Keratinocyte (primary cell): ENCODE data around the gene UBE2K. TPM values are rescaled to one million over a fixed set of nuclear protein-coding genes. Genes with fewer than 3 reads are reported as not detected.

Experiments
- DNase-seq: peaks from one replicate; pipeline ENCODE4 v3.0.0-alpha.2; 2011; ENCODE audit warnings: low read depth, missing footprints, low spot score
- FAIRE-seq: peaks from 2 replicates; lab custom pipeline; 2011; peaks lifted over from hg19 to GRCh38; lab: Jason Lieb, UNC
- H2AFZ ChIP-seq: 2 replicates; pipeline ENCODE4 v1.6.0; 2012; ENCODE audit warnings: low read length, control low read depth, inconsistent platforms; ENCODE audit not compliant: control insufficient read depth
- H3K27ac ChIP-seq: 2 replicates; pipeline ENCODE4 v1.5.1; 2011; ENCODE audit warnings: low read length; ENCODE audit not compliant: control insufficient read depth, insufficient read depth
- H3K27me3 ChIP-seq: 3 replicates; pipeline ENCODE4 v1.6.0; 2011; ENCODE audit warnings: low read length; ENCODE audit not compliant: control insufficient read depth, insufficient read depth; ENCODE audit errors: extremely low read depth
- H3K36me3 ChIP-seq, 2 experiments: 2 replicates in 1 of 2; 3 replicates in 1 of 2; pipeline ENCODE4 v1.5.1; 2011; ENCODE audit warnings: low read length in 2 of 2, mild to moderate bottlenecking in 1 of 2; ENCODE audit not compliant: control insufficient read depth in 2 of 2, insufficient read depth in 2 of 2; ENCODE audit errors: extremely low read depth in 1 of 2
- H3K4me1 ChIP-seq: 3 replicates; pipeline ENCODE4 v1.5.1; 2011; ENCODE audit warnings: low read length; ENCODE audit not compliant: control insufficient read depth, insufficient read depth; ENCODE audit errors: extremely low read depth
- H3K4me2 ChIP-seq: 3 replicates; pipeline ENCODE4 v1.6.0; 2011; ENCODE audit warnings: low read depth, low read length; ENCODE audit not compliant: control insufficient read depth, insufficient read depth; ENCODE audit errors: extremely low read depth
- H3K4me3 ChIP-seq, 3 experiments: fragments of 200-600 bp in 1 of 3; sonication (generic) in 1 of 3; 2 replicates in 2 of 3; 3 replicates in 1 of 3; pipeline ENCODE4 v1.5.1; 2011 to 2016; ENCODE audit warnings: low read length in 3 of 3, mild to moderate bottlenecking in 3 of 3, control low read depth in 2 of 3, inconsistent platforms in 1 of 3, low read depth in 1 of 3, mixed read lengths in 1 of 3, mixed run types in 1 of 3, moderate library complexity in 1 of 3; ENCODE audit not compliant: control insufficient read depth in 2 of 3, insufficient read depth in 2 of 3; ENCODE audit errors: extremely low read depth in 1 of 3
- H3K79me2 ChIP-seq: 2 replicates; pipeline ENCODE4 v1.6.0; 2012; ENCODE audit warnings: low read length; ENCODE audit not compliant: control insufficient read depth, insufficient read depth
- H3K9ac ChIP-seq: 3 replicates; pipeline ENCODE4 v1.6.0; 2011; ENCODE audit warnings: low read length; ENCODE audit not compliant: control insufficient read depth, insufficient read depth; ENCODE audit errors: extremely low read depth
- H3K9me1 ChIP-seq: 3 replicates; pipeline ENCODE4 v1.6.0; 2011; ENCODE audit warnings: low read length; ENCODE audit not compliant: control insufficient read depth, insufficient read depth; ENCODE audit errors: extremely low read depth
- H3K9me3 ChIP-seq: 2 replicates; pipeline ENCODE4 v1.5.1; 2012; ENCODE audit warnings: low read depth, low read length; ENCODE audit not compliant: control insufficient read depth
- H4K20me1 ChIP-seq: 3 replicates; pipeline ENCODE4 v1.6.0; 2011; ENCODE audit warnings: low read length; ENCODE audit not compliant: control insufficient read depth, insufficient read depth; ENCODE audit errors: extremely low read depth
- CTCF ChIP-seq, 3 experiments: IDR thresholded peaks in 1 of 3; conservative IDR thresholded peaks in 1 of 3; optimal IDR thresholded peaks in 1 of 3; 2 replicates in 2 of 3; 3 replicates in 1 of 3; pipeline versions ENCODE3 to v1.5.1; 2011; ENCODE audit warnings: low read length in 3 of 3, mild to moderate bottlenecking in 3 of 3, moderate library complexity in 2 of 3, control low read depth in 1 of 3, inconsistent platforms in 1 of 3; ENCODE audit not compliant: insufficient read depth in 2 of 3; ENCODE audit errors: extremely low read depth in 1 of 3
- EZH2 ChIP-seq: IDR thresholded peaks from one replicate; pipeline ENCODE4 v1.6.1; 2012; ENCODE audit warnings: inconsistent platforms, mild to moderate bottlenecking, low read length, moderate library complexity
- dilution Hi-C: fragments of 300-500 bp; cut with MboI; formaldehyde crosslinking; loops from one replicate; pipeline ENCODE4 v1.7.0; 2020; ENCODE audit warnings: low sequenced_read_pairs; ENCODE audit not compliant: extremely low pct_ligation_motif_present
- polyA plus RNA-seq, 5 experiments: library from polyadenylated mRNA; depleted of rRNA in 3 of 5; stranded (reverse) in 3 of 5; stranded (forward) in 1 of 5; unstranded in 1 of 5; fragments of >200 nt; gene quantifications; 1 replicate in 1 of 5; 2 replicates in 3 of 5; 3 replicates in 1 of 5; pipeline versions ENCODE4 v1.2.1 to v1.2.3, GENCODE V29; 2011 to 2012; ENCODE audit warnings: missing spikeins in 2 of 5, low read depth in 1 of 5, low replicate concordance in 1 of 5

Gene UBE2K
- polyA plus RNA-seq, 1 donor (not counting 4 experiments of a cell fraction or from before 2014, with no cell fraction given), result 163 TPM

GRCh38 chr4:39745920-39746319 lies 48.0 kb downstream of the UBE2K start:
- DNase-seq, result no peak
- TF ChIP-seq CTCF (optimal IDR thresholded peaks at IDR 0.05 in 1 of 3, IDR thresholded peaks at IDR 0.05 in 1 of 3, conservative IDR thresholded peaks at IDR 0.05 in 1 of 3; ENCODE audit: extremely low read depth in 1 of 3, insufficient read depth in 2 of 3, low read length in 3 of 3), result no peak
- no peak for TF ChIP-seq EZH2
- H3K4me1 ChIP-seq, result no peaks in the 10 kb centered on the region
- H3K9ac ChIP-seq, result no peak overlapping the region
- peaks cover 3 to 8% of the 10 kb centered on the region in 2 experiments for H3K36me3 ChIP-seq
- H3K4me2 ChIP-seq, result no peak overlapping the region
- no peak overlapping the region for H2AFZ ChIP-seq
- H4K20me1 ChIP-seq, result no peaks in the 10 kb centered on the region
- H3K27me3 ChIP-seq, result no peaks in the 10 kb centered on the region
- H3K27ac ChIP-seq, result no peak overlapping the region
- no peak overlapping the region for H3K4me3 ChIP-seq
- no peaks in the 10 kb centered on the region for H3K9me1 ChIP-seq
- H3K79me2 ChIP-seq, result peaks cover 39% of the 10 kb centered on the region
- dilution Hi-C loops, result no loop called here
- H3K9me3 ChIP-seq, result no peaks in the 10 kb centered on the region
- FAIRE-seq, result no peak

GRCh38 chr4:39750216-39750615 lies 52.3 kb downstream of the UBE2K start:
- Histone ChIP-seq H3K9me3 (no peaks in the 10 kb centered on the region), H3K4me2 (no peak overlapping the region), H4K20me1 (no peaks in the 10 kb centered on the region), H3K27me3 (no peaks in the 10 kb centered on the region), H3K79me2 (peaks cover 36% of the 10 kb centered on the region), H3K27ac (no peak overlapping the region), H2AFZ (no peak overlapping the region), H3K9ac (no peak overlapping the region), H3K4me1 (no peaks in the 10 kb centered on the region), H3K36me3 (peaks cover 8 to 12% of the 10 kb centered on the region in 2 experiments), H3K4me3 (no peak overlapping the region), H3K9me1 (no peaks in the 10 kb centered on the region)
- no peak for TF ChIP-seq EZH2
- TF ChIP-seq CTCF (optimal IDR thresholded peaks at IDR 0.05 in 1 of 3, IDR thresholded peaks at IDR 0.05 in 1 of 3, conservative IDR thresholded peaks at IDR 0.05 in 1 of 3; ENCODE audit: extremely low read depth in 1 of 3, insufficient read depth in 2 of 3, low read length in 3 of 3), result no peak
- no peak for FAIRE-seq
- dilution Hi-C loops, result no loop called here
- DNase-seq, result no peak
